Lower leg skin (tissue), 4 donors: Measurements from ENCODE around the gene KCND2. TPM values are rescaled to one million over a fixed set of nuclear protein-coding genes. Genes with fewer than 3 reads are reported as not detected.

Experiments
- DNase-seq, 2 donors: peaks; one replicate each; pipeline ENCODE4 v3.0.0-alpha.2; 2019; ENCODE audit warnings: low spot score in 2 of 2
- H3K4me3 ChIP-seq: fragments of 200-600 bp; sonication (generic); 2 replicates; pipeline ENCODE4 v1.5.1; 2017; ENCODE audit warnings: mild to moderate bottlenecking, low read depth; ENCODE audit not compliant: poor library complexity, severe bottlenecking
- CTCF ChIP-seq, 3 donors: fragments of 450-650 bp; IDR thresholded peaks; one replicate each; pipeline ENCODE4 v1.5.1; 2016; ENCODE audit warnings: antibody characterized with exemption in 3 of 3, mild to moderate bottlenecking in 3 of 3, moderate library complexity in 2 of 3
- POLR2A ChIP-seq, 2 donors: fragments of 450-650 bp; IDR thresholded peaks; one replicate each; pipeline ENCODE4 v1.6.1; 2016 to 2017; ENCODE audit warnings: antibody characterized with exemption in 2 of 2, mild to moderate bottlenecking in 1 of 2, moderate library complexity in 1 of 2
- WGBS, 2 donors: methylation state at CpG; one replicate each; pipeline ENCODE4 v1.1.5; 2018; 5-methylcytosine and 5-hydroxymethylcytosine counted together
- intact Hi-C: fragments of 100-400 bp; cut with DNase I; formaldehyde crosslinking; loops from one replicate; pipeline ENCODE4 v1.15.0; 2023; ENCODE audit warnings: low total_unique reads
- total RNA-seq, 4 donors: library from RNA; depleted of rRNA; stranded (reverse); fragments of >200 nt; gene quantifications; one replicate each; pipeline ENCODE4 v1.1.0, GENCODE V29; 2016

Gene KCND2
- total RNA-seq, 4 donors from 2014 or later = 0.11 to 0.25 (median 0.15) TPM

DNA sequence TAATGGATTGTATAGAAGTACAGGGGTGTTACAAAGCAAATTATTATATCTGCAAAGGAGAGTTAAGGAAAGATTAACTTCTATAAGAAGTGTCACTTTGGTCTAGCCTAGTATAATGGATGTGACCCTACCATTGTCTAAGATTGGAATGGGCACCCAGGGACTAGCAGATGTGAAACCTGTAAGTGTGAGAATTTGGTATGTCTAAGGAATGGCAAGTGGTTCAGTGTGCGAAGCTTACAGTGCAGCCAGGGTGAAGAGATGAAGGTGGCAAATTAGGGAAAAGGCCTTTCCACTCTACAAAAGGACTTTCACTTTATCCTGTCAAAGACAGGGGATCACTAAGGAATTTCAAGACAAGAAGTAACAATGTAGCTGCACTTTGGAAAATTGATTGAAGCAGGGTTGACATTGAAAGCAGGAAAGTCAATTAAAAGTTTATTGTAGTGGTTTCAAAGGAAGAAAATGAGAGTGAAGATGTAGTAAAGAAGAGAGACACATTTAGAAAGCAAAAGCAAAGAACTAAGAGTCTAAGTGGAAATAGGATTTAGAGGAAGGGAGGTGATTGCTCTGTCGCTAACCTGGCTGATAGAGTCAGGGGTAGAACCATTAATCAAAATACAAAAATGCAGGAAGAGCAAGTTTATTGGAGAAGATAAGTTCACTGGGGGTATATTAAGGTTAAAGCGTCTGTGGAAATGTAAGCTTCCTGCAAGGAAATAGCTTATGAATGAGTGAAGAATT, 47.4 kb downstream of the KCND2 start:
- TF ChIP-seq POLR2A (IDR thresholded peaks at IDR 0.05) (no peak), CTCF (IDR thresholded peaks at IDR 0.05) (no peak)
- H3K4me3 ChIP-seq = no peak overlapping the region
- DNase-seq = no peak
- WGBS, 2 donors = 70 to 82% methylated on average over 3 of the region's 3 CpGs
- intact Hi-C loops = no loop called here

DNA sequence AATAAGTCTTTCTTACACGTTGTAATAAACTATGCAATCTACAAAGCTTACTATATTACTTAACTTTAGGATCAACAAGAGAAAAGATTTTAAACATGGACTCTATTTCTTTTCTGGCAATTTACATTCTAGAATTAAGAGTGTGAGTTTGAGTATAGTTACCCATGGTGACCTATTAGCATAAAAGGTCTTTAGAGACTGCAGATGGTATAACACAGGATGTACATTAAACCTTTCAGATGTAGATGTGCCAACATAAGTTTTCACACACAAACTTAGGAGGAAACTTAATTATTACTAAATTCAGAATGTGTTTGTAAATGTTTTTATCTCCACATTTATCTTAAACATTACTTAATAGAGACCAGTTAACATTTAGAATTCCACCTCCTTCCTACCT, 54.1 kb downstream of the KCND2 start:
- TF ChIP-seq CTCF (IDR thresholded peaks at IDR 0.05) (no peak), POLR2A (IDR thresholded peaks at IDR 0.05) (no peak)
- WGBS, 2 donors = 77 to 93% methylated on average over 1 of the region's 1 CpG
- no peak for DNase-seq
- H3K4me3 ChIP-seq = no peak overlapping the region
- intact Hi-C loops = no loop called here

DNA sequence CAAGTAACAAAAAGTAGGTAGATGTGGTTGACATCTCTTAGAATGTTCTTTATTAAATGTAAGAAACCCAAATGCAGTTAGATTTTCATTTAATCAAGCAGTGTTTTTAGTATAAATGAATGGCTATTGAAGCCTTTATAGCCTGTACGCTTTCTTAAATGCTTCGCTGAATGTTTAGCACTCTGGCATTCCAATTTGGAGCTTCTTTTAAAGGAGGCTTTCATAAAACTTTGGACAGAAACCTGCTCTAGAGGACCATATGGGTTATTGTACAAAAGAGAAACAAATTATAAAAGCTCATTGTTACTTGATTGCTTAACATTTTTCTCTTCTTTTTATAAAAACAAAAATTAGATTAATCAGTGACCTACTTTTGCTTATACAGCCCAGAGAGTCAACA, 59.5 kb downstream of the KCND2 start:
- intact Hi-C loops = no loop called here
- WGBS, 2 donors = 80 to 83% methylated on average over 2 of the region's 2 CpGs
- no peak overlapping the region for H3K4me3 ChIP-seq
- TF ChIP-seq CTCF (IDR thresholded peaks at IDR 0.05) (no peak), POLR2A (IDR thresholded peaks at IDR 0.05) (no peak)
- DNase-seq = no peak

DNA sequence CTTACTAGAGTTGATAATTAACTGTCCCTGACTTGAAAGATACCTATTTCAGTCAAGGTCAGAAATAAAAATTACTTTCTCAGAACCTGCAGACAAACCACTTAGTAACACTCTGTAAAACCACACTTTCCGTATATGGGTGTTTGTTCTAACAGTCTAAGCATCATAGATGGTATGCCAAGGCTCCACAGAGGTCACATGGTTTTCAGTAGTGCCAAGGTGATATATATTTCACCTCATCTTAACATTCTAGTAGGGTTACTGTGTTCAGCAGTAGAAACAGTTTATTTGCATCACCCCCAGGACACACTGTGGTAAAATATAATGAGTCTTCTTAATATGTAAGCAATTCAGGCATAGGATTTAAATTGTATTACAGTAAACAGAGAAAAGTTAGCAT, 61.5 kb downstream of the KCND2 start:
- no peak for DNase-seq
- 88 to 93% methylated on average over 1 of the region's 1 CpG for WGBS, 2 donors
- intact Hi-C loops = no loop called here
- no peak overlapping the region for H3K4me3 ChIP-seq
- TF ChIP-seq POLR2A (IDR thresholded peaks at IDR 0.05) (no peak), CTCF (IDR thresholded peaks at IDR 0.05) (no peak)

- TF ChIP-seq CTCF (IDR thresholded peaks at IDR 0.05) = no peak
- TF ChIP-seq POLR2A (IDR thresholded peaks at IDR 0.05) = no peak
Observed at GRCh38 chr7:120337308-120337907, 64.4 kb downstream of the KCND2 start.

More at GRCh38 chr7:120337308-120337907, 64.4 kb downstream of the KCND2 start:
- 38 to 49% methylated on average over 1 of the region's 1 CpG for WGBS, 2 donors
- no peak overlapping the region for H3K4me3 ChIP-seq
- intact Hi-C loops = no loop called here
- no peak for DNase-seq
